Osteoblast (primary cell): ENCODE data around the gene DOLK. TPM values are rescaled to one million over a fixed set of nuclear protein-coding genes. Genes with fewer than 3 reads are reported as not detected.

Source experiments
- DNase-seq: peaks from one replicate; pipeline ENCODE4 v3.0.0; 2011; ENCODE audit warnings: low spot score, mixed read lengths; ENCODE audit not compliant: insufficient read length; ENCODE audit errors: missing footprints
- H2AFZ ChIP-seq: 2 replicates; pipeline ENCODE4 v1.6.0; 2011; ENCODE audit warnings: mild to moderate bottlenecking, low read length
- H3K27ac ChIP-seq: 2 replicates; pipeline ENCODE4 v1.5.1; 2011; ENCODE audit warnings: mild to moderate bottlenecking, low read depth, low read length, moderate library complexity
- H3K27me3 ChIP-seq: 2 replicates; pipeline ENCODE4 v1.6.0; 2012; ENCODE audit warnings: mild to moderate bottlenecking, control low read depth, inconsistent platforms, low read length, moderate library complexity; ENCODE audit not compliant: insufficient read depth
- H3K36me3 ChIP-seq: 2 replicates; pipeline ENCODE4 v1.5.1; 2011; ENCODE audit warnings: mild to moderate bottlenecking, low read length, control low read depth, moderate library complexity; ENCODE audit not compliant: insufficient read depth
- H3K4me1 ChIP-seq: 2 replicates; pipeline ENCODE4 v1.5.1; 2011; ENCODE audit warnings: mild to moderate bottlenecking, low read length, control low read depth, moderate library complexity; ENCODE audit not compliant: insufficient read depth
- H3K4me2 ChIP-seq: 2 replicates; pipeline ENCODE4 v1.6.0; 2011; ENCODE audit warnings: mild to moderate bottlenecking, low read length; ENCODE audit not compliant: insufficient read depth
- H3K4me3 ChIP-seq: fragments of 200-600 bp; sonication (generic); 3 replicates; pipeline ENCODE4 v1.5.1; 2012; ENCODE audit warnings: mild to moderate bottlenecking, low read length, inconsistent platforms; ENCODE audit not compliant: insufficient read depth
- H3K79me2 ChIP-seq: 2 replicates; pipeline ENCODE4 v1.6.0; 2012; ENCODE audit warnings: mild to moderate bottlenecking, low read length, control low read depth, inconsistent platforms; ENCODE audit not compliant: insufficient read depth
- H3K9me3 ChIP-seq: 2 replicates; pipeline ENCODE4 v1.5.1; 2011; ENCODE audit warnings: low read depth, low read length, control low read depth
- H4K20me1 ChIP-seq: 2 replicates; pipeline ENCODE4 v1.6.0; 2012; ENCODE audit warnings: mild to moderate bottlenecking, low read length, control low read depth; ENCODE audit not compliant: insufficient read depth
- CTCF ChIP-seq: IDR thresholded peaks from 2 replicates; pipeline ENCODE4 v1.5.1; 2011; ENCODE audit warnings: mild to moderate bottlenecking, low read depth, low read length, moderate library complexity; ENCODE audit errors: extremely low read depth
- total RNA-seq: library from RNA; depleted of rRNA; stranded (reverse); fragments of >200 nt; gene quantifications from 2 replicates; pipeline ENCODE4 v1.2.3, GENCODE V29; 2012

The DOLK gene
- total RNA-seq, 1 donor, result 28.6 TPM

- Histone ChIP-seq H3K9me3 (no peaks in the 10 kb centered on the region), H3K36me3 (peaks cover 42% of the 10 kb centered on the region), H2AFZ (no peak overlapping the region), H3K27ac (no peak overlapping the region), H3K79me2 (peaks cover 62% of the 10 kb centered on the region), H4K20me1 (peaks cover 2% of the 10 kb centered on the region), H3K4me2 (no peak overlapping the region), H3K27me3 (no peaks in the 10 kb centered on the region), H3K4me3 (no peak overlapping the region), H3K4me1 (peaks cover 6% of the 10 kb centered on the region)
- no peak for DNase-seq
- no peak for TF ChIP-seq CTCF
Observed at GRCh38 chr9:128898845-128899565, 48.4 kb downstream of the DOLK start.

- no peak overlapping the region for H2AFZ ChIP-seq
- no peaks in the 10 kb centered on the region for H3K27me3 ChIP-seq
- peak; percentile 26 for DNase-seq
- H3K27ac ChIP-seq, result no peak overlapping the region
- peaks cover 44% of the 10 kb centered on the region for H3K36me3 ChIP-seq
- H3K79me2 ChIP-seq, result peaks cover 64% of the 10 kb centered on the region
- no peak overlapping the region for H3K4me3 ChIP-seq
- peaks cover 7% of the 10 kb centered on the region for H3K4me1 ChIP-seq
- no peaks in the 10 kb centered on the region for H3K9me3 ChIP-seq
- H4K20me1 ChIP-seq, result peaks cover 2% of the 10 kb centered on the region
- no peak for TF ChIP-seq CTCF
- H3K4me2 ChIP-seq, result no peak overlapping the region
Observed at GRCh38 chr9:128898382-128898781, 49.0 kb downstream of the DOLK start.

- DNase-seq, result peak; percentile 27
- Histone ChIP-seq H3K4me1 (peaks cover 28% of the 10 kb centered on the region), H3K27ac (no peak overlapping the region), H3K4me3 (no peak overlapping the region), H3K27me3 (no peaks in the 10 kb centered on the region), H3K4me2 (no peak overlapping the region), H3K9me3 (no peaks in the 10 kb centered on the region), H3K79me2 (peaks cover 69% of the 10 kb centered on the region), H2AFZ (no peak overlapping the region), H3K36me3 (peaks cover 46% of the 10 kb centered on the region), H4K20me1 (peaks cover 8% of the 10 kb centered on the region)
- no peak for TF ChIP-seq CTCF
Observed at GRCh38 chr9:128895556-128895955, 51.8 kb downstream of the DOLK start.

Other genes with a start within 250 kb of the DOLK start
- 3.5 and 4.3 TPM in 2 replicates for gene PKN3, start 245.1 kb downstream of the DOLK start, total RNA-seq
- 32.7 and 35.1 TPM in 2 replicates for gene ZDHHC12, start 223.5 kb downstream of the DOLK start, total RNA-seq
- 26.4 and 27.1 TPM in 2 replicates for gene ZER1, start 175.7 kb downstream of the DOLK start, total RNA-seq
- gene TBC1D13, start 160.3 kb downstream of the DOLK start, total RNA-seq, result 17.0 and 18.6 TPM in 2 replicates
- gene ENDOG, start 129.1 kb downstream of the DOLK start, total RNA-seq, result 17.4 and 18.0 TPM in 2 replicates
- gene SPOUT1, start 117.8 kb downstream of the DOLK start, total RNA-seq, result 10.1 and 10.3 TPM in 2 replicates
- gene KYAT1, start 65.7 kb downstream of the DOLK start, total RNA-seq, result 3.3 and 4.7 TPM in 2 replicates
- 38.0 and 39.8 TPM in 2 replicates for gene LRRC8A, start 65.5 kb downstream of the DOLK start, total RNA-seq
- gene PHYHD1, start 26.6 kb downstream of the DOLK start, total RNA-seq, result 7.6 and 8.0 TPM in 2 replicates
- gene NUP188, start 96 bp upstream of the DOLK start, total RNA-seq, result 28.9 and 30.0 TPM in 2 replicates
- gene SH3GLB2, start 80.7 kb upstream of the DOLK start, total RNA-seq, result 37.3 and 38.6 TPM in 2 replicates
- gene MIGA2, start 89.0 kb upstream of the DOLK start, total RNA-seq, result 21.2 and 22.4 TPM in 2 replicates
- gene DOLPP1, start 133.5 kb upstream of the DOLK start, total RNA-seq, result 10.3 and 10.5 TPM in 2 replicates
- gene CRAT, start 163.2 kb upstream of the DOLK start, total RNA-seq, result 64.8 and 79.6 TPM in 2 replicates
- gene PTPA, start 163.8 kb upstream of the DOLK start, total RNA-seq, result 64.8 and 73.5 TPM in 2 replicates
- 86.1 and 104 TPM in 2 replicates for gene IER5L, start 230.7 kb upstream of the DOLK start, total RNA-seq